Neural progenitor cell (in vitro differentiated cells): Measurements from ENCODE around the gene KCNN2.

Experiments
- EZH2 ChIP-seq: fragments of 200-600 bp; sonication (generic); IDR thresholded peaks from 2 replicates; pipeline ENCODE4 v1.6.1; 2017; ENCODE audit warnings: antibody characterized with exemption, mild to moderate bottlenecking, moderate library complexity
- EZH2phosphoT487 ChIP-seq: fragments of 200-600 bp; sonication (generic); IDR thresholded peaks from 2 replicates; pipeline ENCODE4 v1.6.1; 2017; ENCODE audit warnings: antibody characterized with exemption
- TF ChIP-seq, protein P1 (sequence below): fragments of 200-600 bp; sonication (generic); IDR thresholded peaks from 2 replicates; pipeline ENCODE4 v1.5.1; 2017; ENCODE audit warnings: antibody characterized with exemption, mild to moderate bottlenecking

DNA sequence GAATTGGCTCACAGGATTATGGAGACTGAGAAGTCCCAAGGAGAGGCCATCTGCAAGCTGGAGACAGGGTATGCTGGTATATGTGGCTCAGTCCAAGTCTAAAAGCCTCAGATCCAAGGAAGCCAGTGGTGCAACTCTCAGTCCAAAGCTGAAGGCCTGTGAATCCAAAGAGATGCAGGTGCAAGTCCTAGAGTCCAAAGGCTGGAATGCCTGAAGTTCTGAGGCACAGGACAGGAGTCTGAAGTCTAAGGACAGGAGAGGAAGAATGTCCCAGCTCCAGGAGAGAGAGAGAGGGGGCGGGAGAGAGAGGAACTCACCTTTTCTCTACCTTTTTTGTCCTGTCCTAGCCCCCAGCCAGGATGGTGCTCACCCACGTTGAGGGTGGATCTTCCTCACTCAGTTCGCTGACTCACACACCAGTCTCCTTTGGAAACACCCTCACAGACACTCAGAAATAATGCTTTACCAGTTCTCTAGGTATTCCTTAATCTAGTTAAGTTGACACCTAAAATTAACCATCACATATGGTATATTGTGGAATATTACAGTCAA is 49.6 kb downstream of the KCNN2 start:
- TF ChIP-seq, protein P1, sequence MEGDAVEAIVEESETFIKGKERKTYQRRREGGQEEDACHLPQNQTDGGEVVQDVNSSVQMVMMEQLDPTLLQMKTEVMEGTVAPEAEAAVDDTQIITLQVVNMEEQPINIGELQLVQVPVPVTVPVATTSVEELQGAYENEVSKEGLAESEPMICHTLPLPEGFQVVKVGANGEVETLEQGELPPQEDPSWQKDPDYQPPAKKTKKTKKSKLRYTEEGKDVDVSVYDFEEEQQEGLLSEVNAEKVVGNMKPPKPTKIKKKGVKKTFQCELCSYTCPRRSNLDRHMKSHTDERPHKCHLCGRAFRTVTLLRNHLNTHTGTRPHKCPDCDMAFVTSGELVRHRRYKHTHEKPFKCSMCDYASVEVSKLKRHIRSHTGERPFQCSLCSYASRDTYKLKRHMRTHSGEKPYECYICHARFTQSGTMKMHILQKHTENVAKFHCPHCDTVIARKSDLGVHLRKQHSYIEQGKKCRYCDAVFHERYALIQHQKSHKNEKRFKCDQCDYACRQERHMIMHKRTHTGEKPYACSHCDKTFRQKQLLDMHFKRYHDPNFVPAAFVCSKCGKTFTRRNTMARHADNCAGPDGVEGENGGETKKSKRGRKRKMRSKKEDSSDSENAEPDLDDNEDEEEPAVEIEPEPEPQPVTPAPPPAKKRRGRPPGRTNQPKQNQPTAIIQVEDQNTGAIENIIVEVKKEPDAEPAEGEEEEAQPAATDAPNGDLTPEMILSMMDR = no peak
- TF ChIP-seq EZH2 = no peak
- TF ChIP-seq EZH2phosphoT487 = no peak
